IPS-18c (cell line): Measurements from ENCODE around the gene PRSS22.

Experiments used
- H3K4me3 ChIP-seq: 2 replicates; pipeline ENCODE4 v1.7.0; 2013; ENCODE audit warnings: low read depth, mild to moderate bottlenecking, low read length, moderate library complexity; ENCODE audit not compliant: insufficient read depth
- H3K9me3 ChIP-seq: one replicate; pipeline ENCODE4 v1.6.1; 2013; ENCODE audit warnings: mild to moderate bottlenecking, low read length, moderate library complexity; ENCODE audit not compliant: control insufficient read depth, insufficient read depth

The PRSS22 gene

DNA sequence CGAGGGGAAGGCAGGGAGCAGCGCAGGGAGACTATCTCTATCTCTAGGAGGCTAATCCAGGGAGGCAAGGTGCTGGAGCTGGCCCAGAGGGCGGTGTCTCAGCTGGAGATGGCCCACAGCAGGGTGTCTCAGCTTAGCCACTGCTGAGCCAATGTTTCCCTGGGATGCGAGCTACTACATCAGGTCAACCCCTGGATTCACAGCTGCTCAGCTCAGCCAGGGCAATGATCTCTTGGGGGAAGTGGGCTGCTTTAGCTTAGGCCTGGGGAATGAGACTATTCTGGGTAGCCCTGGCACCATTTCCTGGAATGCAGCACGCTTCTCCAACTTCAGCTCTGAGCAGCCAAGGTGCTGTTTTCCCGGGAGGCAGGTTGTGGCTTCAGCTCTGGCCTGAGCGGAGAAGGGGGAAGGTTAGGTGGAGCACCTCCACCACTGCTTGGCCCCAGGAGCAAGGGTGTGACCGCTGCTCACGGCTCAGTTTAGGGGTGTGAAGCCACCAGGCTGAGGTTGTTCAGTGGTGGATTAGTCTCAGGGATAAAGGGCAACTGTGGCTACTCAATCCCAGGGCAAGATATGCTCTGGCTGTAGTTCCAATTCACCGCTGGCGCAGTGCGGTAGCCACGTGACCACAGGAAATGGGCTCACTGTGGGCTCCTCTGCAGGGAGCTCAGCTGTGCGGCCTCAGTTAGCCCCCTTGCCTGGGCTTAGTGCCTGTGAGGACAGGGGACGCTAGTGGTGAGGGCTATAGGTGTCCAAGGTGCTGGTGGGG, 46.1 kb downstream of the PRSS22 start:
- H3K9me3 ChIP-seq: no peaks in the 10 kb centered on the region
- no peak overlapping the region for H3K4me3 ChIP-seq

DNA sequence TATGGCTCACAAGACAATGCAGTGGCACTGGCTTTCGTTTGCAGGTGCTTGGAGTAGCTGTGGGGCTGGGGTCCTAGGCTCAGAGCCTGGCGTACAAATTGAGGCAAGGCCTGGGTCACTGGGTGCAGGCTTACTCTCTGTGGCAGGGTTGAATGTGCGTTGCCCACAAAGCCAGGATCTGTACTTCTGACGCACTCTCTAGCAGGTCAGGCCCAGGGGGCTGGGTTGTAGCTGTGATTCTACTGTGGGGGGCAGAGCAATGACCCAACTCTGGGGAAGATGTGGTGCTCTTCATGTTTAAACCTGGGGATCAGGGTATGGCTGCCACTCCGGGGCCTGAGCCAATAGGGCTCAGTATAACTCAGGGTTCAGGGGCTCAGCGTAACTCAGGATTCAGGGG, 47.3 kb downstream of the PRSS22 start:
- H3K4me3 ChIP-seq: no peak overlapping the region
- H3K9me3 ChIP-seq: peaks cover 2% of the 10 kb centered on the region

DNA sequence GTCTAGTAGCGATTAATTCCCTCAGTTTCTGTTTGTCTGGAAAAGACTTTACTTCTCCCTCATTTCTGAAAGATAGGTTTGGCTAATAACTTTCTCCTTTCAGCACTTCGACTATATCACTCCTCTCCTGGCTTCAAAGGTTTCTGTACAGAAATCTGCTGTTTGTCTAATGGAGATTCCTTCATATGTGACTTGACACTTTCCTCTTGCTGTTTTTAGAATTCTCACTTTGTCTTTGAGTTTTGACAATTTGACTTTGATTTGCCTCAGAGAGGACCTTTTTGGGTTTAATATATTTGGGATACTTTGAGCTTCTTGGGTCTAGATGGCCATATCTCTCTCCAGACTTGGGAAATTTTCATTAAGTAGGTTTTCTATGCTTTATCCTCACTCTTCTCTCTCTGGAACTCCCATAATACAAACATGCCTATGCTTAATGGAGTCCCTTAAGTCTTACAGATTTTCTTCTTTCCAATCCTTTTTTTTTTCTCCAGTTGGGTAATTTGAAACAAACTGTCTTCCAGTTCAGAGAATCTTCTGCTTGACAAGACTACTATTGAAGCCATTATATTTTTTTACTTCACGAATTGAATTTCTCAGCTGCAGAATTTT, 48.7 kb downstream of the PRSS22 start:
- Histone ChIP-seq H3K4me3 (no peak overlapping the region), H3K9me3 (peaks cover 2% of the 10 kb centered on the region)

DNA sequence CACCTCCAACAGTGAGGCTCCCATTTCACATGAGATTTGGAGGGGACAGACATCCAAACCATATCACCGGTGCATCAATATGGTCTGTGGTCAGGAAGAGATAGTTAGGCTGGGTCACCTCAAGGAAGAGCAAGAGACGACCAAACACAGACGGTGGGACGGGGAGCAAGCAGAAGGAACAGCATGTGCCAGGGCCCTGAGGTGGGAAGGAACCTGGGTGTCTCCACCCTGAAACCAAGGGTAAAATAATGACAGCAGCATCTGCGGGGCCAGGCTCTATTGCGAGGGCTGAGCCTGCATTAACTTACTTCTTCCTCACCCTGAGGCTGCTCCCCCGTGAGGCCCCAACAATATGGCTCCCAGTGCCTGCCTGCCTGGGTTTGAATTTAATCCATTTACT, 49.8 kb downstream of the PRSS22 start:
- Histone ChIP-seq H3K4me3 (no peak overlapping the region), H3K9me3 (peaks cover 2% of the 10 kb centered on the region)

DNA sequence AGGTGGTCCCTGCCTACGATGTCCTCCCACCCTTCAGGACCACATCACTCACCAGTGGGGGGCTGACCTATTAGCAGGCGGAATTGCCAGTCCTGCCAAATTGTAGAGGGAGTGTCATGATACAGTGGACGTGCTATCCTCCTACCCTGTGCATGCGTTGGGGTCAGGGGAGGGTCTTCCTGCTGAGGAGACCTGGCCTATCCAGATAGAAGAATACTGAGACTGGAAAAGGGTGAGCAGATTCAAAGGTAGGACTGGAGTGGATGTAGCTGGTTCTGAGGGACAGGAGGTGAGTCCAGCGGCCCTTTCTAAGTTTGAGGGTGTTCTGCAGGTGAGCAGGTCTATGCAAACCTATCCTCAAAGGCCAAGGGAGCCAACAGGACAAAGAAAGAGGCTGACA, 51.7 kb downstream of the PRSS22 start:
- Histone ChIP-seq H3K9me3 (peaks cover 2% of the 10 kb centered on the region), H3K4me3 (no peak overlapping the region)

DNA sequence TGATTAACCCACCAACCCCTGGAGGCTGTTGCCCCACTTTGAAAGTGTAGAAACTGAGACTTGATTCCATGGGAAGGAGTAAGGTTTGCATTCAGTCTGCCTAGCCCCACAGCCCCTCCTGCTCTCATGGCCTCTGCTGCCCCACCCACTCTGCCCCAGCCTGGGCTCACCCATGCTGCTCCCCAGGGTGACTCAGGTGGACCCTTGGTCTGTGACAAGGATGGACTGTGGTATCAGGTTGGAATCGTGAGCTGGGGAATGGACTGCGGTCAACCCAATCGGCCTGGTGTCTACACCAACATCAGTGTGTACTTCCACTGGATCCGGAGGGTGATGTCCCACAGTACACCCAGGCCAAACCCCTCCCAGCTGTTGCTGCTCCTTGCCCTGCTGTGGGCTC, 53.2 kb downstream of the PRSS22 start:
- no peak overlapping the region for H3K4me3 ChIP-seq
- peaks cover 2% of the 10 kb centered on the region for H3K9me3 ChIP-seq

GRCh38 chr16:2803545-2804195, 54.3 kb downstream of the PRSS22 start:
- Histone ChIP-seq H3K4me3 (no peak overlapping the region), H3K9me3 (peaks cover 2% of the 10 kb centered on the region)
